Astrocyte of the spinal cord (primary cell): ENCODE measurements around the gene GATC.

Source experiments
- DNase-seq: peaks from one replicate; pipeline ENCODE4 v3.0.0; 2011; ENCODE audit warnings: low read depth, low spot score
- H3K4me3 ChIP-seq: 2 replicates; pipeline ENCODE4 v1.5.1; 2011; ENCODE audit warnings: low read depth, mild to moderate bottlenecking, low read length, moderate library complexity
- in situ Hi-C: cut with HindIII; loops from 2 replicates; pipeline ENCODE4 v1.10.0; 2017; ENCODE audit warnings: low sequenced_read_pairs
- TF ChIP-seq, protein P1 (sequence below): IDR thresholded peaks from 2 replicates; pipeline ENCODE4 v1.5.1; 2012; ENCODE audit warnings: low read depth, mild to moderate bottlenecking, low read length, inconsistent platforms

The GATC gene

DNA sequence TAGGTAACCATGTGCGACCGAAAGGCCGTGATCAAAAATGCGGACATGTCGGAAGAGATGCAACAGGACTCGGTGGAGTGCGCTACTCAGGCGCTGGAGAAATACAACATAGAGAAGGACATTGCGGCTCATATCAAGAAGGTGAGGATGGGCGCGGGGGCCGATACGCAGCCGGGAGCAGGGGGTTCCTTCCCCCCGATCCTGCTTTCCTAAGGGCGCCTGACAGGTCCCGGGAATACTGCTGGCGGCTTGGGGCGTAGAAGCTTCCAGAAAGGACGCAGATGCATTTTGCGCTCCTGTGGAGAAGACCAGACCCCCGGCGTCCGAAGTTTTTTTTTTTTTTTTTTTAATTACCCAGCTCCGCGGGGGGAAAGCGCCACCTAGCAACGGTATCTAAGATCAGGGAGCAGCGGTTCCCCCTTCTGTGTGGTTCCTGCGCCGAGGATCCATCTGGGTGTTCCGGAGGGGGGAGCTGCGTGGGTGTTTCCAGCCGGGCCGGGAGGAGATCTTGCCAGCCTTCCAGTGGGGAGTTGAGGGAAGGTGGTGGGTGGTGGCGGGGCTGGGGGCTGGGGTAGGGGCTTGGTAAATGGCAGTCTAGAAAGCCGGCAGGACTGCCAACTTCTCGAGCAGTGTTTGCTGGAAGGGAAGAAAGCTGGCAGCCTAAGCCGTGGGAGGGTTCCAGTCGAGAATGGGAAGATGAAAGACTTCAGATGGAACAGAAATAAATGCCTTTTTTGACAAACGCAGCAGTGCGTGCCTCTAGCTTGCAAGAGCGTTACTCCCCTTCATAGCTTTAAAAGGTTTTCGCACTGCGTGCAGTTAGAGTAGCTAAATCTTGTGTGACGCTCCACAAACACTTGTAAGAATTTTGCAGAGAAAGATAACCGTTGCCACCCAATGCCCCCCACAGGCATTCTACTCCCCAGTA lies 50.4 kb downstream of the GATC start:
- in situ Hi-C loops: no loop called here
- DNase-seq: peak; percentile 51
- TF ChIP-seq, protein P1, sequence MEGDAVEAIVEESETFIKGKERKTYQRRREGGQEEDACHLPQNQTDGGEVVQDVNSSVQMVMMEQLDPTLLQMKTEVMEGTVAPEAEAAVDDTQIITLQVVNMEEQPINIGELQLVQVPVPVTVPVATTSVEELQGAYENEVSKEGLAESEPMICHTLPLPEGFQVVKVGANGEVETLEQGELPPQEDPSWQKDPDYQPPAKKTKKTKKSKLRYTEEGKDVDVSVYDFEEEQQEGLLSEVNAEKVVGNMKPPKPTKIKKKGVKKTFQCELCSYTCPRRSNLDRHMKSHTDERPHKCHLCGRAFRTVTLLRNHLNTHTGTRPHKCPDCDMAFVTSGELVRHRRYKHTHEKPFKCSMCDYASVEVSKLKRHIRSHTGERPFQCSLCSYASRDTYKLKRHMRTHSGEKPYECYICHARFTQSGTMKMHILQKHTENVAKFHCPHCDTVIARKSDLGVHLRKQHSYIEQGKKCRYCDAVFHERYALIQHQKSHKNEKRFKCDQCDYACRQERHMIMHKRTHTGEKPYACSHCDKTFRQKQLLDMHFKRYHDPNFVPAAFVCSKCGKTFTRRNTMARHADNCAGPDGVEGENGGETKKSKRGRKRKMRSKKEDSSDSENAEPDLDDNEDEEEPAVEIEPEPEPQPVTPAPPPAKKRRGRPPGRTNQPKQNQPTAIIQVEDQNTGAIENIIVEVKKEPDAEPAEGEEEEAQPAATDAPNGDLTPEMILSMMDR: no peak

DNA sequence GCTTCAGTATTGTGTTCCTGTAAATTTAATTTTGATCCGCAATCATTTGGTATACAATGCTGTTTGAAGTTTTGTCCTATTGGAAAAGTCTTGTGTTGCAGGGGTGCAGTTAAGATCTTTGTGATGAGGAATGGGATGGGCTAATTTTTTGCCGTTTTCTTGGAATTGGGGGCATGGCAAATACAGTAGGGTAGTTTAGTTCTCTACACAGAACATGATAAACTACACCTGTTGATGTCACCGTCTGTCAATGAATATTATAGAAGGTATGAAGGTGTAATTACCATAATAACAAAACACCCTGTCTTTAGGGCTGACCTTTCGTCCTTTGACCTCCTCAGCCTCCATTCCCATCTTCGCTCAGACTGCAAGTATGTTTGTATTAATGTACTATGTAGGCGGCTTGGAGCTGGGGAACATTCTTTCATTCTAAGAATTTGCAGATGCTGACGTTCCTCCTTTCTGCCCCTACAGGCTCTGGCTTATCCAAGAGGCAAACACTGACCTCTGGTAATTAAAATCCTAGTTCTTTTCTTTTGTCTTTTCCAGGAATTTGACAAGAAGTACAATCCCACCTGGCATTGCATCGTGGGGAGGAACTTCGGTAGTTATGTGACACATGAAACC lies 51.4 kb downstream of the GATC start:
- TF ChIP-seq, protein P1: no peak
- in situ Hi-C loops: no loop called here
- peak overlapping the region; percentile 96 for H3K4me3 ChIP-seq

More for the DNA sequence above, 50.4 kb downstream of the GATC start:
- peak overlapping the region; percentile 96 for H3K4me3 ChIP-seq

DNA sequence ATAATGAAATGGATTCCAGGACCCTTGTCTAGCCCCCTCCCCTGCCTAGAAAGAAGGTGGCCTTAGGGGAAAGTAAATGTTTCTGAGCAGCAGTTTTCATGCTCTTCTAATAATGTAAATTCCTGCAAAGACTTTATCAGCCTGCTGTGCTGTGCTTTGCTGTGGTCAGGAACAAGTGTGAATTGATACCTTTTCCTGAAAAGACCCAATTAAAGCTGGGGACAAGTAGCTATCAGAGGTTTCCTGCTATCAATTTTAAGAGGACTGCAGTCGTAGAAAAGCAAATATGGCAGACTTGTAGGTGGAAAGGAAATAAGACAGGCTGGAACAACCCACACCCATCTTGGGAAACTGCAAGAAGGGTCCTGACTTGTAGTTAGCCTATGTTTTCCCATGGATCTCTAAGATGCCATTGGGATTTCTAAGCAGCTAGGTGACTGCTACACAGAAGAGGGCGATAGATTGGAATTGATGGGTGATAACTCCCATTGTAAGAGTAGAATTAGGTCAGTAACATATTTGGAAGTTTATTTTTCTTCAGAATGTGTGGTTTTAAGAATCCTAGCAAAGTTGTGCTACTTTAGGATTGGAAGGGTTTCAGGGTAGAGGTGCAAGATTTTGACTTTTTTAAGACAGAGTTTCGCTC lies 52.7 kb downstream of the GATC start:
- no peak overlapping the region for H3K4me3 ChIP-seq
- in situ Hi-C loops: no loop called here

More for the DNA sequence above, 51.4 kb downstream of the GATC start:
- DNase-seq: no peak

DNA sequence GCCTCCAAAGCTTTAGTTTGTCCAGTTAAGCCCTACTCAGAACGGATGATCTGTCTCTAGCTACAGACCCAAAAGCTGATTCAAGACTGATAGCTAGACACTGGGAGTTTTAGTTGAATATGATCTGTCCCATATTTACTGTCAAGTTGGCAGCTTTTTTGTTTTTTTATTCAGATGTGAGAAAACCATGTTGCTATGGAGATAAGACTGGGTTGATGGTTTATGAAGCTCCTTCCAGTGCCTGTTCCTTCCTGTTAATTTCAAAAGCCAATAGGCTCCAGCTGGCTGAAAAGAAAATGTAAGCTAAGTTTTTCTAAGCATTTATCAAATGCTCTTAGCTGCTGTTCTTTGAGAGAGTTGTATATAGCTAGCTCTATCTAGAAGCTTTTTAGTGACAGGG lies 54.3 kb downstream of the GATC start:
- in situ Hi-C loops: no loop called here
- no peak overlapping the region for H3K4me3 ChIP-seq
- no peak for DNase-seq
- TF ChIP-seq, protein P1: no peak

More for the DNA sequence above, 52.7 kb downstream of the GATC start:
- TF ChIP-seq, protein P1: no peak
- DNase-seq: no peak

DNA sequence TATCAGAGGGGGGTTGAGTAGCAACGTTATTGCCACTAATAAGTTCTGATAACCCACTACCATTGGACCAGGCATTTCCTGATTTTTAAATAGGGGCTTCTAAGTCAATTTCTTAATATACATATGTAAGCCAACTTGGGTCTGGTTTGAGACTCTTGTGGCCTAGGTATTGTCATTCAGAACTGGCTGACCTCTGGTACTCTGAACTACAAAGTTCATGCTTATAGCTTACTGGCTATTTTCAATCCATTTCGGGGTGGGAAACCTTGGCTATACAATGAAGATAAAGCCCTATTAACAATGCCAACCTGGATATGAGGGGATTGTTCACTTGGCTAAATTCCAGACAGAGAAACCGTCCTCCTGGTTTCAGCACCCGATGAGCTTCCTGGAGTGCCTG lies 58.3 kb downstream of the GATC start:
- TF ChIP-seq, protein P1: no peak
- DNase-seq: no peak
- H3K4me3 ChIP-seq: no peak overlapping the region
- in situ Hi-C loops: no loop called here

DNA sequence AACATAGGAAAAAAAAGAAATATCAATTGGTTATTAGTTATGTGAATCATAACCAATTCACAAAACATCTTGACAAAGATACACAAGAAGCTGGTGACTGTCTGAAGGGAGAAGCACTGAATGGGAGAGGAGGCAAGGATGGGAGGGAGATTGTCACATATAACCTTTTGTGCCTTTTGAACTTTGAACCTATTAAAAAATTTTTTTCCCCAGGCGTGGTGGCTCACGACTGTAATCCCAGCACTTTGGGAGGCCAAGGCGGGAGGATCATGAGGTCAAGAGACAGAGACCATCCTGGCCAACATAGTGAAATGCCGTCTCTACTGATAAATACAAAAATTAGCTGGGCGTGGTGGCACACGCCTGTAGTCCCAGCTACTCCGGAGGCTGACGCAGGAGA lies 62.3 kb downstream of the GATC start:
- TF ChIP-seq, protein P1: no peak
- DNase-seq: no peak
- in situ Hi-C loops: no loop called here
- H3K4me3 ChIP-seq: no peak overlapping the region
